Measurements from ENCODE around the gene FAM114A2.

DNA sequence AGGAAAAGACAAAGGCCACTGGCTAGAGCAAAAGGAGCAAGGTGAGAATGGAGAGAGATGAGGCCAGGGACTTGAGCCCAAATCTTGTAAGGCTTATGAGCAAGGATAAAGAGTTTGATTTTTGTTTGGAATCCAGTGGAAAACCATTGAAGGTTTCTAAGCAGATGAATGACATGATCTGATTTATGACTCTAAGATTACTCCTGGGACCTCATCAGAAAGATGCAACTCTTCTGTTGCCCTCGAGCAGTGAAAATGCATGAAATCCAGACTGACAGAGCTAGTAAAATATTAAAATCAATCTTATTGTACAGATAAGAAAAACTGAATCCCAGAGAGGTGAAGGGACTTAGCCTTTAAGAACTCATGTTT, 734 bp upstream of the FAM114A2 start:
- TF ChIP-seq CTCF (IDR thresholded peaks at IDR 0.05) (no peak), POLR2A (IDR thresholded peaks at IDR 0.05) (no peak)

Measured in right lobe of liver (tissue), 4 donors.